ENCODE data around the gene XIRP1. TPM values are rescaled to one million over a fixed set of nuclear protein-coding genes. Genes with fewer than 3 reads are reported as not detected.
A peak's percentile ranks its signal among the peaks of the same experiment; 100 is the strongest.

The XIRP1 gene
- total and polyA plus RNA-seq, 2 of the 13 experiments (the other 11 are each of a cell fraction or from before 2014, with no cell fraction given) = not detected

DNA sequence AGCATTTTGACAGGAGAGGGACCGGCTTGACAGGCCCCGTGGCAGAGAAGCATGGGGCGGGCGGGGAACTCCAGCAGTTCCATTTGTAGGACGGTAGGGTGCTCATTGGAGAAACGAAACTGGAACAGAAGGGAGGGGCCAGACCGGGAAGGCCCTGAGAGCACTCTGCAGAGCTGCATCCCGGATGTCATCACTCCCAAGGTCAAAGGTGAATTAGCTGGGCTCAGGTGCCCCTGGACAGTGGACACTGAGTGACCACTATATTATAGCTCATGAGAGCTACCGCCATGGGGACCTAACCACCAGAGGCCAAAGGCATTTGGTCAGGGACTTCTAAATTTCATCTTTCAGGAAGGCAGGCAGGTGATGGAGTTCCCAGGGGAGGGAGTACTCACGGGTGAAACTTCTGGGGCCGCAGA lies 46.3 kb downstream of the XIRP1 start:
- TF ChIP-seq ZNF296 (CRISPR knock-in tag; conservative IDR thresholded peaks at IDR 0.05) (peak; percentile 30; the same call in 1 of the 2 replicates), NR2C2 (CRISPR knock-in tag; IDR thresholded peaks at IDR 0.05; ENCODE audit: borderline replicate concordance) (0 out of 2 replicates have a peak, but pooled peaks have one; percentile 18), CAMTA2 (CRISPR knock-in tag; IDR thresholded peaks at IDR 0.05; ENCODE audit: borderline replicate concordance) (no peak)
- in situ Hi-C loops (cut with HindIII; ENCODE audit: extremely low pct_ligation_motif_present, low pct_unique_long_range_greater_than_20kb) (no loop called here), intact Hi-C loops (cut with micrococcal nuclease; ENCODE audit: unreplicated experiment) (no loop called here)
- no peak overlapping the region for H3K27ac ChIP-seq (ENCODE audit: extremely low read length, insufficient read depth, low read length)
- ChIA-PET CTCF (ENCODE audit: low intra/inter-chr PET ratio, low total read pairs) (no interaction called here), POLR2A (no interaction called here)
- peaks cover 30 to 54% of the 10 kb centered on the region in 2 experiments; a peak in 4 of 5 replicates for H3K36me3 ChIP-seq (replicated peaks in 1 of 2; ENCODE audit: control insufficient read depth in 1 of 2, insufficient read depth in 2 of 2, low read length in 2 of 2)
- peaks cover 48% of the 10 kb centered on the region for H3K4me1 ChIP-seq (ENCODE audit: insufficient read depth, low read length)
- H3K4me3 ChIP-seq (replicated peaks in 1 of 3; ENCODE audit: insufficient read depth in 1 of 3, low read depth in 2 of 3, low read length in 3 of 3) = no peak overlapping the region
- WGBS (ENCODE audit: low lambda C conversion rate) = 85% methylated on average over 7 of the region's 11 CpGs
- no peaks in the 10 kb centered on the region for H3K9me3 ChIP-seq (ENCODE audit: low read length)
- no peak overlapping the region for H3K9ac ChIP-seq (ENCODE audit: insufficient read depth, low read depth, low read length)
- H3K27me3 ChIP-seq (ENCODE audit: control insufficient read depth in 1 of 2, insufficient read depth in 2 of 2, low read length in 2 of 2) = no peaks in the 10 kb centered on the region
- BruUV-seq (replicated peaks) = no TSS peak
- H2AFZ ChIP-seq (ENCODE audit: low read length) = no peak overlapping the region
- FAIRE-seq (no peak), DNase-seq (ENCODE audit: low spot score) (no peak), ATAC-seq (no peak)
- H4K20me1 ChIP-seq (ENCODE audit: insufficient read depth, low read length) = peaks cover 51% of the 10 kb centered on the region
- H3K4me2 ChIP-seq (ENCODE audit: low read depth, low read length) = no peak overlapping the region
- H3K79me2 ChIP-seq (ENCODE audit: insufficient read depth, low read length) = peaks cover 39% of the 10 kb centered on the region

DNA sequence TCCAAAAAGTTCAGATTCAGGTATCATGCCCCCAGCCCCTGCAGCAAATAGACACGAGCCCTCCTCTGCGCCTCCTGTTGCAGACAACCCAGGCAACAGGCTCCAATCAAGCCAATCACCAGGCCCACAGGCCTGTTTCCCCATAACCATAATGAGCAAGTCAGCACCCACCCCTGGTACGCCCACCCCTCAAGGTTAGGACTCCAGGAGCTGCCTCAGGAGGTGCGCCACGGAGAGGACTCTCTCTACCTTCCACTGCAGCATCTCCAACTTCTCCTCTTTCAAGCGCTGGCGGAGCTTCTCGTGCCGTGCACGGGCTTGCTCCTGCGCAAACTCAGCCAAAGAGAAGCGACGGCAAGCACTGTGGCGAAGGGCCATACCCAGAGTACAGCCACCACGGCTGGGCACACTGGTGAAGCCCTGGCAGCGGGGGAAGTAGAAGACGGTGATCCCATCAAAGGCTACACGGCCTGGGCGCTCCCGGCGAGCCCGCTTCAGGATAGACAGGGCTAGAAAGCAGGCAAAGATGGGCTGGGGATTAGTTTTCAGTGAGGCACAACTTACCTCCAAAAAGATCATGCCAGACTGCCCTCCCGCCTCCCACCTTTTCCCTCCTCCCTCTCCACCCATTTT lies 47.5 kb downstream of the XIRP1 start:
- Histone ChIP-seq H3K4me2 (ENCODE audit: low read depth, low read length) (no peak overlapping the region), H3K27me3 (ENCODE audit: control insufficient read depth in 1 of 2, insufficient read depth in 2 of 2, low read length in 2 of 2) (no peaks in the 10 kb centered on the region), H3K79me2 (ENCODE audit: insufficient read depth, low read length) (peaks cover 27% of the 10 kb centered on the region), H4K20me1 (ENCODE audit: insufficient read depth, low read length) (peaks cover 39% of the 10 kb centered on the region), H3K4me3 (replicated peaks in 1 of 3; ENCODE audit: insufficient read depth in 1 of 3, low read depth in 2 of 3, low read length in 3 of 3) (no peak overlapping the region), H3K27ac (ENCODE audit: extremely low read length, insufficient read depth, low read length) (no peak overlapping the region), H3K9ac (ENCODE audit: insufficient read depth, low read depth, low read length) (no peak overlapping the region), H2AFZ (ENCODE audit: low read length) (no peak overlapping the region), H3K36me3 (replicated peaks in 1 of 2; ENCODE audit: control insufficient read depth in 1 of 2, insufficient read depth in 2 of 2, low read length in 2 of 2) (peaks cover 28 to 54% of the 10 kb centered on the region in 2 experiments; a peak in 4 of 5 replicates), H3K4me1 (ENCODE audit: insufficient read depth, low read length) (peaks cover 36% of the 10 kb centered on the region), H3K9me3 (ENCODE audit: low read length) (no peaks in the 10 kb centered on the region)
- no peak for DNase-seq (ENCODE audit: low spot score)
- FAIRE-seq = no peak
- in situ Hi-C loops (cut with HindIII; ENCODE audit: extremely low pct_ligation_motif_present, low pct_unique_long_range_greater_than_20kb) = no loop called here
- CTCF ChIA-PET (ENCODE audit: low intra/inter-chr PET ratio, low total read pairs) = no interaction called here
- intact Hi-C loops (cut with micrococcal nuclease; ENCODE audit: unreplicated experiment) = no loop called here
- no TSS peak for BruUV-seq (replicated peaks)
- ATAC-seq = no peak
- WGBS (ENCODE audit: low lambda C conversion rate) = 98% methylated on average over 23 of the region's 23 CpGs
- POLR2A ChIA-PET = no interaction called here
- TF ChIP-seq AGO2 (optimal IDR thresholded peaks at IDR 0.05; ENCODE audit: low read depth, low read length) (peak; percentile 71), SRSF4 (IDR thresholded peaks at IDR 0.05; ENCODE audit: low read depth, low read length, poor library complexity, severe bottlenecking) (no peak)
